HG02885 (cell line): ENCODE data around the gene HDHD5.

Experiments
- ATAC-seq: cut with Tn5 transposase; IDR thresholded peaks from one replicate; pipeline ENCODE4 v1.9.1; 2021; ENCODE audit warnings: mild to moderate bottlenecking; ENCODE audit not compliant: unreplicated experiment, poor library complexity

HDHD5 gene

DNA sequence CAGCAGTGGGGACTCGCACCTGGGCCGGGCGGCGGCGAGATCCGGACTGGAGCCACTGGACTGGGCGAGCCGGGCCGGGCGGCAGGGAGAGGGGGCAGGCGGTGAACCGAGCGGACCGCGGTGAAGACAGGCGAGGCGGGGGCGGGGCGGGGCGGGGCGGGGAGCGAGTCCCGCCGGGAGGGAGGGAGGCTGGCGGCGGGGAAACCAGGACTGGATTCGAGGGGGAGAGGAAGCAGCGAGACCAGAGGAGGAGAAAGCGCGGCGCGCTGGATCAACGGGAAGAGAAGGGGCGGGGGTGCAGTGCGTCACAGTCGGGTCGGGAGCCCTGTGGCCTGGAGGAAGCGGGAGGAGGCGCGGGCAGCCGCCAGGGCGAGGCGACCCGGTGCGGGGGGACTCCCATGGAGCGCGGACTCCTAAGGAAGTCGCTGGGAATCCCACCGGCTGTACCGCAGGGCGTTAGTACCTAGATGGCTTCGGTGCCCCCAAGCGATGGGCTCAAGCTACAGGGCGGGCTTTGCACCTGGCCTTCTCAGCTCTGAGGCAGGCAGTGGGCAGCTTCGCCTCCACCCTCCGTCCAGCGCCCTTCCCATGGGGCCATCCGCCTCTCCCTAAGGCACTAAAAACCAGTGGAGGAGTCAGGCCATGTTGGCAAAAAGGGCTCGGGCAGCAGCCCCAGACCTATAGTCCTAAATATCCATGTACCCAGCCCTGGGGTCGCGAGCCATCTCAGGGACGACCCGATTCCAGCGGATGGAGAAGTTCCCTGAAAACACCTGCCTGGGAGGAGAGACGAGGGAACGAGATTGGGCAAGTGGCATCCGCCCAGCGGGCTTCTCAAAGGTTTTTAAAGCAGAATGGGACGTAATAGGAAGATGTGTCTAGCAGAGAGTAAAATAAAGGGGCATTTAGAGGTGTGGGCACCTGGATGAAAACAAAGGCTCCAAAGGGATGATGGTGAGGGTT lies 37.6 kb downstream of the HDHD5 start, which contains the start of gene TMEM121B:
TSS of gene TMEM121B (minus strand) at position 128 of the 963 bp plus-strand sequence. CDS start 233 bp downstream, outside the sequence.
- ATAC-seq, result peak; percentile 31

DNA sequence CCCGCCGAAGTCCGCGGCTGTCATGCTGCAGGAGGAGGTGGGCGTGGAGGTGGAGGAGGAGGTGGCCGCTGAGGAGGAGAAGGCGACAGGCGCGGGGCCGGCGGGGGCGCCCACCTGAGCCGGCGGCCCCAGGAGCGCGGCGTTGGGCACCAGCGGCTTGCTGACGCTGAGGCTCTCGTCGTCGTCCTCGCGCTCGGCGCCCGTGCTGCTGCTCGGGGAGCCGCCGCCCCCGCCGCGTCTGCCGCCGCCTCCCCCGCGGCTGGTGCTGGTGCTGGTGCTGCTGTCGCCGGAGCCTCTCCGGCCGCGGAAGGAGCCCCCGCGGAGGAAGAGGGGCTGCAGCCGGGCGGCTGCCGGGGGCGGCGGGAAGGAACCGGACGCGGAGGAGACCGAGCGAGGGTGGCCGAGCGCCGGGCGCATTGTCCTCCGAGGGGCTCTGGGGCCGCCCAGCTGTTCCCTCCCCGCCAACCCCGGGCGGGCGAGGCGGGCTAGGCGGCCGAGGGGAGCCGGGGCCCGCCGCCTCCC lies 38.3 kb downstream of the HDHD5 start:
- ATAC-seq, result peak; percentile 35

DNA sequence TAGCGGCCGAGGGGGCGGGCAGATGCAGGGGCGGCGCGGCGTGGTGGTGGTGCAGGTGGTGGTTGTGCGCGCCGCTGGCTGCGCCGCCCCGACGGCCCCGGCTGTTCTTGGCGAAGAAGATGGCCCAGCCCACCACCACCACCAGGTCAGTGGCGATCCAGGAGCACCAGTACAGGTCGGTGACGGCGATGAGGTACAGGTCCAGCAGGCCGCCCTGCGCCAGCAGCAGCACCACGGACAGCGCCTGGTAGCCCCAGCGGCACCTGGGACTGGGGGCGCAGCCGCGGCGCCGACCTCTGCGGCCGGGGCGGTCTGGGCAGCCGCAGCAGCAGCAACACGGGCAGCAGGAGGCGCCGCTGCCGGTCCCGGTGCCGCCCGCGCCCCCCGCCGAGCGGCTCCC lies 38.8 kb downstream of the HDHD5 start:
- ATAC-seq, result peak; percentile 62

DNA sequence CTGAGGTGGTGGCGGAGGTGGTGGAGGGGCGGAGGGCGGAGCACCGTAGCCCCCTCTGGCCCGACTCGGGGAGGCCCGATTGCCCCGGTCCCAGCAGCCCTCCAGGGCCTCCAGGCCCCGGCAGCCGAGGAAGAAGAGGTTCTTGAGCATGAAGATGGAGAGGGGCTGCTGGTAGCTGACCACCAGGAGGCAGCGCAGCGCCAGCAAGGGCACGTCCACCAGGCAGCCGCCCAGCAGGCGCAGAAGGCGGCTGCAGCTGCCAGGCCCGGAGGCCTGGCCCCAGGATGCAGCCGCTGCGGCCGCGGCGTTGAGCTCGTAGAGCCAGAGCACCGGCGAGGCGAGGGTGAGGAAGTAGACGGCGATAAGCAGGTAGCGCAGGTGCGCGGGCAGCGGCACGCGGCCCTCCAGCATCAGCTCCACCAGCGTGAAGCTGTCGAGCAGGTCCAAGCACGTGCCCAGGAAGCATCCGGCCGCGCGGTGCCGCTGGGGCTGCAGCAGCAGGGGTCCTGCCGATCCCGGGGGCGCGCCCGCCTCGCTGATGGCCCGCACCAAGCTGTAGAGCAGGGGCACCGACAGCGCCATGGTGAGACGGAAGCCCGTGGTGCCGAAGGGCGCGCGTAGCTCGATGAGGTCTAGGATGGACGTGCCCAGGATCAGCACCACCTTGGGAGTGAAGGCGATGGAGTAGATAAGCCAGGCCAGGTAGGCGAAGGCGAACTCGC lies 39.4 kb downstream of the HDHD5 start:
- no peak for ATAC-seq

DNA sequence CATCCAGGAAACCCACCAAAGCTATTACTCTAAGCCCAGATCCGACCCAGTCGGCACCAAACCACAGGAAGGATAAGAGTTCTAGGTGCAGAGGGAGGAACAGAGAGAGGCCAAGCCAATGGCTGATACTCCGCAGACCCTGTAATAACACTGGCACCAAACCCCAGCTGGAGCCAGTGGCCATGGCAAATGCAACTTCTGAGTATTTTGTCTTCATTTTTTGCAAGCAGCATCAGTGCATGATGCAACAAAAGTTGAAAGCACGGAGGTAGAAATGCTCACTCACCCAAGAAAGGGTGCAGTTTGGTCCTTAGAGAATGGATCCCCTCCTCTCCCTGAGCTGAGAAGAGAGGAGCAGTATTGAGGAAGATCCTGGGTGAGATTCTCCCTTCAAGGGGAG lies 40.7 kb downstream of the HDHD5 start:
- ATAC-seq, result no peak

DNA sequence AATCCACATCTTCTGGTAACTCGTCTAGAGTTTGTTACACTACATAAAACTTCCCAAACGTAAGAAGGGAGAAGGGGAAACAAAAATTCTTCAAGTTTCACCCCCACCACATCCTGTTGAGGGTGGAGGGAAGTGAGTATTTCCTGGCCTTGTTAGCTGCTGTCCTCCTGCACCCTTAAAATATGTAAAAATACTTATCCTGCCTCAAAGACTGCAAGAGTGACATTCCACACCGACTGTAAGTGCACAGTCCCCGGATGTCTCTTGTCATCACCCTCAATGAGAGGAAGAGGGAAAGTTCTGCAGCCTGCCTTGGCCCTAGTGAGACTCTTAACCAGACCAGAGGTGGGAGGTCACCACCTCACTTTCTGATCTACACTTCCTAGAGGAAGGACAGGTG lies 41.2 kb downstream of the HDHD5 start:
- ATAC-seq, result peak; percentile 35

DNA sequence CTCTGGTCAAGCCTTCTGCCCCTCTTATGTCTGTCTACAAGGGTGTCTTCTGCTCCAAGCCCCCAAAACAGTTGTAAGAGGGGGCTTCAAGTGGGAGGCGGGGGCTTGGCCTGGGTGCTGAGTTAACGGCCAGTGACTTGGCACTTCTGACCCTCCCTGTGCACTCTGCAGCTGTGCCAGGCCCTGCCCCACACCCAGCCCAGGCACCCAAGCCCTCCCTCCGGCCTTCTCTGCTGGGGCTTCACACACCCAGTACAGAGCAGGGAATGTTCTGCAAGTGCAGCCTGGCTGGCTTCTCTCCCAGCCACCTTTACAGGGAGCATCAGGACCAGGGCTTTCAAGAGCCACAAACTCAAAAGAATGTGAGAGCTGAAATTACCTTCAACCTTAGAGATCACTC lies 41.7 kb downstream of the HDHD5 start:
- ATAC-seq, result no peak

DNA sequence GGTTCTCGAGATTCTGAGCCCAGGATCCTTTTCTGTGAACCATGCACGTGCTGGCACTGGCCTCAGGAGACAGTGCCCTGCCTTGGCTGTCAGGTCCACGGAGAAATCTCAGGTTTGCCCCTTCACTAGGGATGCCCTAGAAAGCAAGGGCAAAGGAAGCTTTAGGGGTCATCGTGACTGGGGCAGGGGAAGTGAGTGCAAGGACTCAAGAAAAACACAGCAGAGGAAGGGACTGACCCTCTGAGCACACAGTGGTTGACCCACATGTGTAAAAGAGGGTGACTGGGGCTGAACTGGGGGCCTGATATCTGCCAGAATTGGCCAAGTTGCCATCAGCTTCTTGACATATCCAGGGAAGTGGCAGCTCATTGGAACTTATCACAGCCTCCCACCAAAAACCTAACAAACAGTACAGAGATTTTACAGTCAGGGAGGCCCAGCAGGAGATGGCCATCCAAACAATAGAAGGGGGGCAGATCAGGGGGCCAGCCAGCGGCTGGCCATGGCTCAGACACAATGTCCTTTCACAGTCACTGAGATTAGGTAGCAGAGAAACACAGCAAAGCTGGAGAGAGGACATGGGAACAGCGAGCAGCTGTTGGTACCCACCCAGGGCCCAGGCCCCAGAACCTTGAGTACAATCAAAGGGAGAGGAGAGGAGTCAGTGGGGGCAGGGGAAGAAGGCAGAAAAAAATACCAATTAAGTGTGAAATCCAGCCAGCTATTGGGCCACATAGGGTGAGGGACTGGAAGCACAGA lies 42.3 kb downstream of the HDHD5 start:
- ATAC-seq, result no peak

DNA sequence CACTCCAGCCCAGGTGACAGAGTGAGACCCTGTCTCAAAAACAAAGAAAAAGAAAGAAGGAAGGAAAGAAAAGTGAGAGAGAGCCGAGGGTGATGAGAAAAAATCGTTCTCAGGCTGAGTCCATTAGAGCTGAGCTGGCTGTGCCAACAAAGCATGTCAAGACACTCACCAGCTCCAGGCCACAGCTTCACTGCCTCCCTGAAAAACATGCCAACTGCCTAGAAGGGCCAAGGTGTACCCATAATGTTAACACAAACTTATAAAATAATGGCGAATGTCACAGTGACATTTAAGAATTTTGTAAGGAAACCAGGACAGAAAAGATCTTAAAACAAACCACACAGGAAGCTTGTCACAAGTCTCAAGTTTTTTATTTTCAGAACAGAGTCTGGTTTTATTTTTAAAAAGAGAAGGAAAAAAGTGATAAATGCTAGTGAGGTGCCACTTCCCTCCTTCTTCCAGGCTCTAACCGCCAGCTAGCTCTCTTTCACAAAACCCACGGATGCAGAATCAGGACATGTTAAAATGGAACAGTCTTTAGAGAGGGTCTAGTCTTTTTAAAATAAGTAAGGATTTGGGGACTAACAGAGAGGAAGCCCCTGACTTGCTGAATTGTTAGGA lies 43.0 kb downstream of the HDHD5 start:
- ATAC-seq, result no peak

DNA sequence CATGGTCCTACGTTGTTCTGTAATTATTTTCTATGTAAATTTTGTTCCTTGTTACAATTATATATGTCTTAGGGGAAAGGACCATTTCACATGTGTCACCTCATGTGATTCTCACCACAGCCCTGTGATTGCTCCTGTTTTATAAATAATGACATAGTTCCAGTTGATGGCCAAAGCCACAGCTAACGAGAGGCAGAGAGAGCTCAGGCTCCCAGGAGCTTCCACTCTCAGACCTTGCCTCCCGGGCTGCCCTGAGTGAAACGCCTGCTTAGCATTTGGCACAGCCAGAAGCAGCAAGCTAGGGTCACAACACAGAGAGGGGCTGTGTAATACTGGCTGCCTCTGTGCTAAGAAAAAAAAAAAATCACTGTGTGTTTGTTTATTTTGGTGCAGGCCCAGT lies 43.8 kb downstream of the HDHD5 start:
- no peak for ATAC-seq

DNA sequence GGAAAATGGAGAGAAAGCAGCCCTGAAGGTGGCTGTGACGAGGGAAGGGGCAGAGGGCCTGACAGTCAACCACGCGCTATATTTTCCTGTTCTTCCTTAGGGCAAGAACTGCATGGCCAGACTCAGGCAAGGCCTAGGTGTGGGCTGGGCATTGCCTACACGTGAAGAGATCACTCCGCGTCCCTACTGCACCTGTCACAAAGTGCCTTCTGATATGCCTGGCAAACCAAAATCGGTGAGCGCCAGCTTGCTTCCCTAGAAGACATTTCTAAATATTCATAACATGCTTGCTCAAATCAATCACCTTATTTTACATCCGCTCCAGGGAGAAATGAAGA lies 44.2 kb downstream of the HDHD5 start:
- ATAC-seq, result no peak

DNA sequence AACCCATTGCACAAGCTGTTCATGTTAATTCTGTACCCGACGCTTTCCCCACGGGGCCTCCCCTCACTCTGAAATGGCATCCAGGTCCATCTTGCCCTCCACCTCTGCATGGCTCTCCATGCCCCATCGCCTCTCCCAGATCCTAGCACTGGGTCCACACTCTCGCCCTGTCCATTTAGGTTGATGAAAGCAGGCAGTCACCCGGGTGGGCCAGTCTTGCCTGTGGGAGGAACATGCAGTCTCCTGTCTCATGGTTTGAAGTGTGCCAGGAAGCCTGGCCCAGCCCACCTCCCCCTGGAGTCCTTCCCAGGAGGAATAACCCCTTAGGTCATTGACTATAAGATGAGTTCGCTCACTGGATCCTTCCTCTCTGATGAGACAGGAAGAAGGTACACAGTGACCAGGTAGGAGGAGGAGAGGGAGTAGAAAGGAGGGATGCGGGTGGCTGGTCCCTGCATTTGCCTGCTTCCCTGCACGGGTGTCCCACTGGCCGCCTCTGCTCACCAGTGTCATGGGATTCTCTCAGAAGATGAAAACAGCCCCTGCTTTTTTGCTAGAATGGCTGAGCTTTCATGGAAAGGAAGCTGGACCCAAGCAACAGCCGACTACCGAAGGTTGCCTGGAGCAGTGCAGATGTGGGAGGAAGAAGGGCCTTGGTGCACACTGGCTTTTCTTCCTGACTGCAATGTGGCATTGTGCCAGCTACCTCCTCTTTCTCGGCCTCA lies 44.7 kb downstream of the HDHD5 start:
- no peak for ATAC-seq

DNA sequence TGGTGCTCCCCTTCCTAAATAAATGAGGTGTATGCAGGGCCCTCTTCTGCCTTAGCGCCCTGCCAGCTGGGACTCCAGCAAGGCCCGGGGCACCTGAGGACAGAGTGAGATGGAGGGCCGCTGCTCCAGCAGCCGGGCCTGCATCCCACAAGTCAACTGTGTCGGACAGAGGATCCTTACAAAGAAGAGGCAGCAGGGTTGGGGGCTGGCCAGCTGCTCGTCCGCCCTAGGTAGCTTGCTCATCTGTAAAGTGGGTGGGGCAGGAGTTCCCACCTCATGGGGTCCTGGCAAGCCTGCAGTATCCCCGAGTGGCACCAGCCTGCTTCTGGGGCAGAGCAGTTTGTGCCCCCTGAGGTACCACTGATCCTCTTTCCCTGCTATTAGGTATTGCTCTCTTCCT lies 45.5 kb downstream of the HDHD5 start:
- no peak for ATAC-seq

DNA sequence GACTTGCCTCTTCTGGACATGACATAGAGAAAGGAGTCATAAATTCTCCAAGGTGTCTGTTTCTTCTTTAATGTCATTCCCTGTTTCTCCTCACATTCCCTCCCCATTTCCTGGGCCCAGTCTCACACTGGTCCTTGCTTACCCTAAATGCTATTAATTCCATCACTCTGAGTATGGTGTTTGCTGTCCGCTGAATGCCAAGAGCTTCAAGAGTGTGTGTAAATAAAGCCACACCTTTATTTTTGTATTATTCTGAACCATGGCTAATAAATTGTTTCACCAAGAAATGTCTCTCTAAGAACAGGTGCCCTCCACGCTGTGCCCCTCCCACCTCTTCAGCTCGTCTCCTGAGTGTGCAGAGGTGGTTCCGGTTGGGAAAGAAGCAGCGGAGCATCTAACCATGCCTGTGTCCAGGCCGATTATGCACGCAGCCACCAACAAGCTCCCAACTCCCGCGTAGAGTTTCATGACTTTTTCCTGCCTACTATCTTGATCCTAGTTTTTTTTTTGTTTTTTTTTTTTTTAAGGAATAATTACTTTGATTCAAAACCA lies 46.5 kb downstream of the HDHD5 start:
- no peak for ATAC-seq

DNA sequence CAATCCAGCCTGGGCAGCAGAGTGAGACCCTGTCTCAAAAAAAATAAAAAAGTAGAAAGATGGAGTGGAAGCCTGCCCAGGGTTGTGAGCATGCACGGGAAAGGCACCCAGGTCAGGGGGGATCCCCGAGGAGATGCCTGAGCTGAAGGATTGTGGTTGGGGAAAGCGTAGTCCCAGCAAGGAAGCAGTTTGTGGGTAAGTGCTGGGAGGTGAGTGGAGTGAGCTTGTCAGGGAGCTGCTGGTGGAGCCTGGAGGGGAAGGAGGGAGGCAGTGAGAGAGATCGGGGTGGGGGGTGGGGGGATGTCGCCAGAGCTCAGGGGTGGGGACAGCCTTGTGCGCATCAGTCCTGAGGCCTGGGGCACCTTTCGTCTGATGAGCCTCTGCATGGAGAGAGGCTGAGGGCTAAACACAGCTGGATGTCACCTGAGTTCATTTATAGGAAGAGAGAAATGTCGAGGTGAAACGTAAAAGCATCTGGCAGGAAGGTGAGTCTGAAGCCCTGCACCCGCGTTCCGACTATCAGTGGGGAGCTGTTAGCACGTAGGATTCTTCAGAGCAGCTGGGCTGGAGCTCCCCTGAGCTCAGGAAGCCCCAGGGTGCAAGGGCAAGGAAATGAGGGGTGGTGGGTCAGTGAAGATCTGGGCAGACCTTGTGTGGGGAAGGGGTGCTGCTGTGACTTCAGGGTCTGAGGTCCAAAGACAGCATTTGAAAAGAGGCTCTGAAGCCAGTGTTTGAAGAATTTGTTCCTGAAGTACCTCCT lies 48.1 kb downstream of the HDHD5 start:
- ATAC-seq, result no peak

DNA sequence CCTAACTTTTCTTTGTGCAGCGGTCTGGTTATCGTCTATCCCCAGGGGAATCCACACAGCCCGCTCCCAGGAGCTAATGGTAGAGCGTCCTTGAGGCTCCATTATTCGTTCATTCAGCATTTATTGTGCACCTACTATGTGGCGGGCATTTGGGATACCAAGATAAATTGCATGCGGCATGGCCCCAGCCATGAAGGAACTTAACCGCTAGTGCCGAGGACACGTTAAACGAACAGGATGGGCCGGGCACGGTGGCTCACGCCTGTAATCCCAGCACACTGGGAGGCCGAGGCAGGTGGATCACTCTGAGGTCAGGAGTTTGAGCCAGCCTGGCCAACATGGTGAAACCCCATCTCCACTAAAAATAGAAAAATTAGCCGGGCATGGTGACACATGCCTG lies 49.1 kb downstream of the HDHD5 start:
- ATAC-seq, result no peak

DNA sequence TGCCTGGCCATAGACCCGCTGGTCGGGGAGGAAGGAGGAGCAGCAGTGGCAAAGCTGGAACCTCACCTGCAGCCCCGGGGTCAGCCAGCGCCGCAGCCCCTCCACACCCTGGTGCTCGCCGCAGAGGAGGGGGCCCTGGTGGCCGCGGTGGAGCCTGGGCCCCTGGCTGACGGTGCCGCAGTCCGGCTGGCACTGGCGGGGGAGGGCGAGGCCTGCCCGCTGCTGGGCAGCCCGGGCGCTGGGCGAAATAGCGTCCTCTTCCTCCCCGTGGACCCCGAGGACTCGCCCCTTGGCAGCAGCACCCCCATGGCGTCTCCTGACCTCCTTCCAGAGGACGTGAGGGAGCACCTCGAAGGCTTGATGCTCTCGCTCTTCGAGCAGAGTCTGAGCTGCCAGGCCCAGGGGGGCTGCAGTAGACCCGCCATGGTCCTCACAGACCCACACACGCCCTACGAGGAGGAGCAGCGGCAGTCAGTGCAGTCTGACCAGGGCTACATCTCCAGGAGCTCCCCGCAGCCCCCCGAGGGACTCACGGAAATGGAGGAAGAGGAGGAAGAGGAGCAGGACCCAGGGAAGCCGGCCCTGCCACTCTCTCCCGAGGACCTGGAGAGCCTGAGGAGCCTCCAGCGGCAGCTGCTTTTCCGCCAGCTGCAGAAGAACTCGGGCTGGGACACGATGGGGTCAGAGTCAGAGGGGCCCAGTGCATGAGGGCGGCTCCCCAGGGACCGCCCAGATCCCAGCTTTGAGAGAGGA lies 49.8 kb downstream of the HDHD5 start:
- no peak for ATAC-seq
